WTC11 (cell line): Measurements from ENCODE around the gene ANKRD39.
"Not testable (repeated sequence)": the region's sequence is repeated elsewhere in the genome, so short reads cannot be mapped to it uniquely, and the experiment has no call there.

Experiments
- ETV6 ChIP-seq: sonication (generic); formaldehyde crosslinking; IDR thresholded peaks from 2 replicates; pipeline ENCODE4 v1.8.1; 2022; ENCODE audit warnings: mild to moderate bottlenecking, missing genetic modification reagents
- FOXK1 ChIP-seq: sonication (generic); formaldehyde crosslinking; IDR thresholded peaks from 2 replicates; pipeline ENCODE4 v1.8.0; 2022; ENCODE audit warnings: mild to moderate bottlenecking, moderate library complexity, missing genetic modification reagents
- TEAD4 ChIP-seq: sonication (generic); formaldehyde crosslinking; IDR thresholded peaks from 2 replicates; pipeline ENCODE4 v1.8.0; 2022; ENCODE audit warnings: mild to moderate bottlenecking, missing genetic modification reagents
- ZNF121 ChIP-seq: sonication (generic); formaldehyde crosslinking; IDR thresholded peaks from 2 replicates; pipeline ENCODE4 v1.8.0; 2023; ENCODE audit warnings: missing genetic modification reagents
- TF ChIP-seq, protein P1 (sequence below): sonication (generic); formaldehyde crosslinking; IDR thresholded peaks from 2 replicates; pipeline ENCODE4 v1.8.1; 2022; ENCODE audit warnings: low read depth, missing genetic modification reagents, borderline replicate concordance
- TF ChIP-seq, protein P2 (sequence below): sonication (generic); formaldehyde crosslinking; IDR thresholded peaks from 2 replicates; pipeline ENCODE4 v1.8.0; 2022; ENCODE audit warnings: mild to moderate bottlenecking, missing genetic modification reagents
- TF ChIP-seq, protein P3 (sequence below): fragments of 200-600 bp; IDR thresholded peaks from 2 replicates; pipeline ENCODE4 v1.8.0; 2022; ENCODE audit warnings: antibody characterized with exemption

DNA sequence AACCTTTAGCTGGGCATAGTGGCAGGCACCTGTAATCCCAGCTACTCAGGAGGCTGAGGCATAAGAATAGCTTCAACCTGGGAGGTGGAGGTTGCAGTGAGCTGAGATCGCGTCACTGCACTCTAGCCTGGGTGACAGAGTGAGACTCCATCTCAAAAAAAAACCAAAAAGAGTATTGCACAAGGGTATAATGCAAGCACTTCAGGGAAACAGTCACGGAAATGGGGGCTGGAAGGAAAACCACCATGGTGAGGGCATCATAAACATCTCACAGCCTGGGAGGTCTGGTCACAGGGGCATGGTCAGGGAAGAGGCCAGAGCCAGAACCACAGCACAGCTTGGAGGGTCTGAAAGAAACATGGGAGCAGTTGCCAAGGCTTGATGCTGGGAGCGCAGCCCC, 5.2 kb upstream of the ANKRD39 start:
- TF ChIP-seq, protein P1, sequence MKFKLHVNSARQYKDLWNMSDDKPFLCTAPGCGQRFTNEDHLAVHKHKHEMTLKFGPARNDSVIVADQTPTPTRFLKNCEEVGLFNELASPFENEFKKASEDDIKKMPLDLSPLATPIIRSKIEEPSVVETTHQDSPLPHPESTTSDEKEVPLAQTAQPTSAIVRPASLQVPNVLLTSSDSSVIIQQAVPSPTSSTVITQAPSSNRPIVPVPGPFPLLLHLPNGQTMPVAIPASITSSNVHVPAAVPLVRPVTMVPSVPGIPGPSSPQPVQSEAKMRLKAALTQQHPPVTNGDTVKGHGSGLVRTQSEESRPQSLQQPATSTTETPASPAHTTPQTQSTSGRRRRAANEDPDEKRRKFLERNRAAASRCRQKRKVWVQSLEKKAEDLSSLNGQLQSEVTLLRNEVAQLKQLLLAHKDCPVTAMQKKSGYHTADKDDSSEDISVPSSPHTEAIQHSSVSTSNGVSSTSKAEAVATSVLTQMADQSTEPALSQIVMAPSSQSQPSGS (CRISPR knock-in tag), result not testable (repeated sequence)
- not testable (repeated sequence) for TF ChIP-seq TEAD4, ZNF121, ETV6, FOXK1 (CRISPR knock-in tag)
- TF ChIP-seq, protein P2, sequence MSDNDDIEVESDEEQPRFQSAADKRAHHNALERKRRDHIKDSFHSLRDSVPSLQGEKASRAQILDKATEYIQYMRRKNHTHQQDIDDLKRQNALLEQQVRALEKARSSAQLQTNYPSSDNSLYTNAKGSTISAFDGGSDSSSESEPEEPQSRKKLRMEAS (CRISPR knock-in tag), result not testable (repeated sequence)
- TF ChIP-seq, protein P3, sequence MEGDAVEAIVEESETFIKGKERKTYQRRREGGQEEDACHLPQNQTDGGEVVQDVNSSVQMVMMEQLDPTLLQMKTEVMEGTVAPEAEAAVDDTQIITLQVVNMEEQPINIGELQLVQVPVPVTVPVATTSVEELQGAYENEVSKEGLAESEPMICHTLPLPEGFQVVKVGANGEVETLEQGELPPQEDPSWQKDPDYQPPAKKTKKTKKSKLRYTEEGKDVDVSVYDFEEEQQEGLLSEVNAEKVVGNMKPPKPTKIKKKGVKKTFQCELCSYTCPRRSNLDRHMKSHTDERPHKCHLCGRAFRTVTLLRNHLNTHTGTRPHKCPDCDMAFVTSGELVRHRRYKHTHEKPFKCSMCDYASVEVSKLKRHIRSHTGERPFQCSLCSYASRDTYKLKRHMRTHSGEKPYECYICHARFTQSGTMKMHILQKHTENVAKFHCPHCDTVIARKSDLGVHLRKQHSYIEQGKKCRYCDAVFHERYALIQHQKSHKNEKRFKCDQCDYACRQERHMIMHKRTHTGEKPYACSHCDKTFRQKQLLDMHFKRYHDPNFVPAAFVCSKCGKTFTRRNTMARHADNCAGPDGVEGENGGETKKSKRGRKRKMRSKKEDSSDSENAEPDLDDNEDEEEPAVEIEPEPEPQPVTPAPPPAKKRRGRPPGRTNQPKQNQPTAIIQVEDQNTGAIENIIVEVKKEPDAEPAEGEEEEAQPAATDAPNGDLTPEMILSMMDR, result not testable (repeated sequence)
